SK-N-SH treated with all-trans-retinoic acid at 6 μM for 48 hours (cell line): ENCODE measurements around the gene CMIP.

ENCODE experiments used
- ATAC-seq: fragments of 200-7000 bp; cut with Tn5 transposase; 3 replicates; pipeline ENCODE4 v1.9.1; 2020; ENCODE audit warnings: mild to moderate bottlenecking, moderate library complexity
- ARNTL ChIP-seq: fragments of 450-650 bp; formaldehyde crosslinking; IDR thresholded peaks from 2 replicates; pipeline ENCODE4 v1.5.0; 2020; ENCODE audit warnings: low read depth, mild to moderate bottlenecking, moderate library complexity, borderline replicate concordance
- BACH2 ChIP-seq: fragments of 250-450 bp; sonication (Bioruptor Pico); IDR thresholded peaks from 2 replicates; pipeline ENCODE4 v1.9.0; 2021; ENCODE audit warnings: mild to moderate bottlenecking, borderline replicate concordance
- CSDC2 ChIP-seq: fragments of 250-450 bp; sonication (Bioruptor Pico); IDR thresholded peaks from 2 replicates; pipeline ENCODE4 v1.5.0; 2020; ENCODE audit warnings: mild to moderate bottlenecking, moderate library complexity
- ESRRG ChIP-seq: fragments of 250-450 bp; sonication (Bioruptor Pico); IDR thresholded peaks from 2 replicates; pipeline ENCODE4 v1.6.1; 2021; ENCODE audit warnings: mild to moderate bottlenecking
- GLIS3 ChIP-seq: fragments of 250-450 bp; sonication (Bioruptor Pico); IDR thresholded peaks from 2 replicates; pipeline ENCODE4 v1.5.0; 2020; ENCODE audit warnings: mild to moderate bottlenecking, moderate library complexity
- OSR1 ChIP-seq: fragments of 250-450 bp; sonication (Bioruptor Pico); IDR thresholded peaks from 2 replicates; pipeline ENCODE4 v1.8.0; 2022; ENCODE audit warnings: moderate library complexity, mild to moderate bottlenecking, inconsistent platforms
- PPARA ChIP-seq: fragments of 250-450 bp; sonication (Bioruptor Pico); IDR thresholded peaks from 2 replicates; pipeline ENCODE4 v1.5.0; 2020; ENCODE audit warnings: mild to moderate bottlenecking, borderline replicate concordance
- RARB ChIP-seq: fragments of 250-450 bp; sonication (Bioruptor Pico); IDR thresholded peaks from 2 replicates; pipeline ENCODE4 v1.8.0; 2021; ENCODE audit warnings: mild to moderate bottlenecking, moderate library complexity
- TCF4 ChIP-seq: fragments of 250-450 bp; sonication (Bioruptor Pico); IDR thresholded peaks from 2 replicates; pipeline ENCODE4 v1.8.0; 2021; ENCODE audit warnings: mild to moderate bottlenecking, moderate library complexity, borderline replicate concordance
- TOX ChIP-seq: fragments of 250-450 bp; sonication (Bioruptor Pico); IDR thresholded peaks from 2 replicates; pipeline ENCODE4 v1.8.0; 2021; ENCODE audit warnings: mild to moderate bottlenecking, moderate library complexity, borderline replicate concordance
- ZC3H10 ChIP-seq: fragments of 250-450 bp; sonication (Bioruptor Pico); IDR thresholded peaks from 2 replicates; pipeline ENCODE4 v1.5.1; 2021; ENCODE audit warnings: mild to moderate bottlenecking, moderate library complexity
- ZFP3 ChIP-seq: fragments of 250-450 bp; sonication (Bioruptor Pico); IDR thresholded peaks from 2 replicates; pipeline ENCODE4 v1.5.0; 2020; ENCODE audit warnings: mild to moderate bottlenecking, moderate library complexity
- ZFP30 ChIP-seq: fragments of 450-650 bp; formaldehyde crosslinking; IDR thresholded peaks from 2 replicates; pipeline ENCODE4 v1.5.0; 2022; ENCODE audit warnings: mild to moderate bottlenecking, moderate library complexity
- ZNF565 ChIP-seq: fragments of 450-650 bp; formaldehyde crosslinking; conservative IDR thresholded peaks from 2 replicates; pipeline ENCODE4 v1.5.0; 2020; ENCODE audit warnings: low read depth, mild to moderate bottlenecking, moderate library complexity
- ZNF70 ChIP-seq: fragments of 450-650 bp; formaldehyde crosslinking; IDR thresholded peaks from 2 replicates; pipeline ENCODE4 v1.5.0; 2020; ENCODE audit warnings: mild to moderate bottlenecking, moderate library complexity
- ZNF8 ChIP-seq: fragments of 450-650 bp; formaldehyde crosslinking; IDR thresholded peaks from 2 replicates; pipeline ENCODE4 v1.5.0; 2020; ENCODE audit warnings: mild to moderate bottlenecking, moderate library complexity
- TF ChIP-seq, protein P1 (sequence below): fragments of 250-450 bp; sonication (Bioruptor Pico); IDR thresholded peaks from 2 replicates; pipeline ENCODE4 v1.5.0; 2020; ENCODE audit warnings: mild to moderate bottlenecking, moderate library complexity
- TF ChIP-seq, protein P2 (sequence below): fragments of 250-450 bp; sonication (Bioruptor Pico); IDR thresholded peaks from 2 replicates; pipeline ENCODE4 v1.8.0; 2021; ENCODE audit warnings: low read depth, mild to moderate bottlenecking, moderate library complexity, borderline replicate concordance
- TF ChIP-seq, protein P3 (sequence below): fragments of 250-450 bp; sonication (Bioruptor Pico); IDR thresholded peaks from 2 replicates; pipeline ENCODE4 v1.8.0; 2020; ENCODE audit warnings: mild to moderate bottlenecking, moderate library complexity, borderline replicate concordance
- TF ChIP-seq, protein P4 (sequence below): fragments of 250-450 bp; sonication (Bioruptor Pico); IDR thresholded peaks from 2 replicates; pipeline ENCODE4 v1.5.1; 2021; ENCODE audit warnings: mild to moderate bottlenecking, moderate library complexity
- TF ChIP-seq, protein P5 (sequence below): fragments of 250-450 bp; sonication (Bioruptor Pico); IDR thresholded peaks from 2 replicates; pipeline ENCODE4 v1.5.1; 2020; ENCODE audit warnings: low read depth, mild to moderate bottlenecking, moderate library complexity

CMIP gene

DNA sequence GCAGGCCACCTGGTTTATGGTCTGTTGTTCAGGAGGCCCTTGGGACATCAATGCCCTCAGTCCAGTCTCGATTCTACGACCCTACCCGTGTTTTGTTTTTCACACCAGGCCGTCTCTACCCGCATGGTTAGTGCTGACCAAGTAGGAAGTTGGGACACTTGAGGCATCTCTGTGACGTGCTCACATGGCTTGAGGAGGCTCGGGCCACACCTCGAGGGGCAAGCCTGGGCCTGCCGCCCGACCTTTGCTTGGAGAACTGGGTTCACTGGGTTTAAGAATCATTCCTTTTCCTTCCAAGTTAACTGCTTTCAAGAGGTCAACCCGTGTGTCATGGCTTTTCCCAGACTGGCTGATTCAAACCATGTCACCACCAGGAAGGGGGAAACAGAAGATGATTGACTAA, 86.8 kb downstream of the CMIP start:
- TF ChIP-seq ZFP3 (CRISPR knock-in tag), result no peak
- TF ChIP-seq, protein P1, sequence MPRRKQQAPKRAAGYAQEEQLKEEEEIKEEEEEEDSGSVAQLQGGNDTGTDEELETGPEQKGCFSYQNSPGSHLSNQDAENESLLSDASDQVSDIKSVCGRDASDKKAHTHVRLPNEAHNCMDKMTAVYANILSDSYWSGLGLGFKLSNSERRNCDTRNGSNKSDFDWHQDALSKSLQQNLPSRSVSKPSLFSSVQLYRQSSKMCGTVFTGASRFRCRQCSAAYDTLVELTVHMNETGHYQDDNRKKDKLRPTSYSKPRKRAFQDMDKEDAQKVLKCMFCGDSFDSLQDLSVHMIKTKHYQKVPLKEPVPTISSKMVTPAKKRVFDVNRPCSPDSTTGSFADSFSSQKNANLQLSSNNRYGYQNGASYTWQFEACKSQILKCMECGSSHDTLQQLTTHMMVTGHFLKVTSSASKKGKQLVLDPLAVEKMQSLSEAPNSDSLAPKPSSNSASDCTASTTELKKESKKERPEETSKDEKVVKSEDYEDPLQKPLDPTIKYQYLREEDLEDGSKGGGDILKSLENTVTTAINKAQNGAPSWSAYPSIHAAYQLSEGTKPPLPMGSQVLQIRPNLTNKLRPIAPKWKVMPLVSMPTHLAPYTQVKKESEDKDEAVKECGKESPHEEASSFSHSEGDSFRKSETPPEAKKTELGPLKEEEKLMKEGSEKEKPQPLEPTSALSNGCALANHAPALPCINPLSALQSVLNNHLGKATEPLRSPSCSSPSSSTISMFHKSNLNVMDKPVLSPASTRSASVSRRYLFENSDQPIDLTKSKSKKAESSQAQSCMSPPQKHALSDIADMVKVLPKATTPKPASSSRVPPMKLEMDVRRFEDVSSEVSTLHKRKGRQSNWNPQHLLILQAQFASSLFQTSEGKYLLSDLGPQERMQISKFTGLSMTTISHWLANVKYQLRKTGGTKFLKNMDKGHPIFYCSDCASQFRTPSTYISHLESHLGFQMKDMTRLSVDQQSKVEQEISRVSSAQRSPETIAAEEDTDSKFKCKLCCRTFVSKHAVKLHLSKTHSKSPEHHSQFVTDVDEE (CRISPR knock-in tag), result no peak
- no peak for TF ChIP-seq ZFP30 (CRISPR knock-in tag)
- TF ChIP-seq ZC3H10 (CRISPR knock-in tag), result no peak
- TF ChIP-seq, protein P2, sequence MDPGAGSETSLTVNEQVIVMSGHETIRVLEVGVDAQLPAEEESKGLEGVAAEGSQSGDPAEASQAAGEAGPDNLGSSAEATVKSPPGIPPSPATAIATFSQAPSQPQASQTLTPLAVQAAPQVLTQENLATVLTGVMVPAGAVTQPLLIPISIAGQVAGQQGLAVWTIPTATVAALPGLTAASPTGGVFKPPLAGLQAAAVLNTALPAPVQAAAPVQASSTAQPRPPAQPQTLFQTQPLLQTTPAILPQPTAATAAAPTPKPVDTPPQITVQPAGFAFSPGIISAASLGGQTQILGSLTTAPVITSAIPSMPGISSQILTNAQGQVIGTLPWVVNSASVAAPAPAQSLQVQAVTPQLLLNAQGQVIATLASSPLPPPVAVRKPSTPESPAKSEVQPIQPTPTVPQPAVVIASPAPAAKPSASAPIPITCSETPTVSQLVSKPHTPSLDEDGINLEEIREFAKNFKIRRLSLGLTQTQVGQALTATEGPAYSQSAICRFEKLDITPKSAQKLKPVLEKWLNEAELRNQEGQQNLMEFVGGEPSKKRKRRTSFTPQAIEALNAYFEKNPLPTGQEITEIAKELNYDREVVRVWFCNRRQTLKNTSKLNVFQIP (CRISPR knock-in tag), result no peak
- no peak for TF ChIP-seq TCF4 (CRISPR knock-in tag)
- TF ChIP-seq, protein P3, sequence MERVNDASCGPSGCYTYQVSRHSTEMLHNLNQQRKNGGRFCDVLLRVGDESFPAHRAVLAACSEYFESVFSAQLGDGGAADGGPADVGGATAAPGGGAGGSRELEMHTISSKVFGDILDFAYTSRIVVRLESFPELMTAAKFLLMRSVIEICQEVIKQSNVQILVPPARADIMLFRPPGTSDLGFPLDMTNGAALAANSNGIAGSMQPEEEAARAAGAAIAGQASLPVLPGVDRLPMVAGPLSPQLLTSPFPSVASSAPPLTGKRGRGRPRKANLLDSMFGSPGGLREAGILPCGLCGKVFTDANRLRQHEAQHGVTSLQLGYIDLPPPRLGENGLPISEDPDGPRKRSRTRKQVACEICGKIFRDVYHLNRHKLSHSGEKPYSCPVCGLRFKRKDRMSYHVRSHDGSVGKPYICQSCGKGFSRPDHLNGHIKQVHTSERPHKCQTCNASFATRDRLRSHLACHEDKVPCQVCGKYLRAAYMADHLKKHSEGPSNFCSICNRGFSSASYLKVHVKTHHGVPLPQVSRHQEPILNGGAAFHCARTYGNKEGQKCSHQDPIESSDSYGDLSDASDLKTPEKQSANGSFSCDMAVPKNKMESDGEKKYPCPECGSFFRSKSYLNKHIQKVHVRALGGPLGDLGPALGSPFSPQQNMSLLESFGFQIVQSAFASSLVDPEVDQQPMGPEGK (CRISPR knock-in tag), result no peak
- TF ChIP-seq OSR1, result no peak
- no peak for TF ChIP-seq RARB (CRISPR knock-in tag)
- no peak for TF ChIP-seq ZNF565 (CRISPR knock-in tag)
- no peak for TF ChIP-seq ZNF70
- no peak for TF ChIP-seq GLIS3 (CRISPR knock-in tag)
- TF ChIP-seq, protein P4, sequence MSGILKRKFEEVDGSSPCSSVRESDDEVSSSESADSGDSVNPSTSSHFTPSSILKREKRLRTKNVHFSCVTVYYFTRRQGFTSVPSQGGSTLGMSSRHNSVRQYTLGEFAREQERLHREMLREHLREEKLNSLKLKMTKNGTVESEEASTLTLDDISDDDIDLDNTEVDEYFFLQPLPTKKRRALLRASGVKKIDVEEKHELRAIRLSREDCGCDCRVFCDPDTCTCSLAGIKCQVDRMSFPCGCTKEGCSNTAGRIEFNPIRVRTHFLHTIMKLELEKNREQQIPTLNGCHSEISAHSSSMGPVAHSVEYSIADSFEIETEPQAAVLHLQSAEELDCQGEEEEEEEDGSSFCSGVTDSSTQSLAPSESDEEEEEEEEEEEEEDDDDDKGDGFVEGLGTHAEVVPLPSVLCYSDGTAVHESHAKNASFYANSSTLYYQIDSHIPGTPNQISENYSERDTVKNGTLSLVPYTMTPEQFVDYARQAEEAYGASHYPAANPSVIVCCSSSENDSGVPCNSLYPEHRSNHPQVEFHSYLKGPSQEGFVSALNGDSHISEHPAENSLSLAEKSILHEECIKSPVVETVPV, result no peak
- TF ChIP-seq, protein P5, sequence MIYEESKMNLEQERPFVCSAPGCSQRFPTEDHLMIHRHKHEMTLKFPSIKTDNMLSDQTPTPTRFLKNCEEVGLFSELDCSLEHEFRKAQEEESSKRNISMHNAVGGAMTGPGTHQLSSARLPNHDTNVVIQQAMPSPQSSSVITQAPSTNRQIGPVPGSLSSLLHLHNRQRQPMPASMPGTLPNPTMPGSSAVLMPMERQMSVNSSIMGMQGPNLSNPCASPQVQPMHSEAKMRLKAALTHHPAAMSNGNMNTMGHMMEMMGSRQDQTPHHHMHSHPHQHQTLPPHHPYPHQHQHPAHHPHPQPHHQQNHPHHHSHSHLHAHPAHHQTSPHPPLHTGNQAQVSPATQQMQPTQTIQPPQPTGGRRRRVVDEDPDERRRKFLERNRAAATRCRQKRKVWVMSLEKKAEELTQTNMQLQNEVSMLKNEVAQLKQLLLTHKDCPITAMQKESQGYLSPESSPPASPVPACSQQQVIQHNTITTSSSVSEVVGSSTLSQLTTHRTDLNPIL (CRISPR knock-in tag), result no peak
- TF ChIP-seq ARNTL (CRISPR knock-in tag), result no peak
- TF ChIP-seq BACH2 (CRISPR knock-in tag), result no peak
- TF ChIP-seq TOX (CRISPR knock-in tag), result no peak
- no peak for TF ChIP-seq ZNF8
- TF ChIP-seq PPARA (CRISPR knock-in tag), result no peak
- no peak for TF ChIP-seq ESRRG (CRISPR knock-in tag)
- no peak for ATAC-seq

DNA sequence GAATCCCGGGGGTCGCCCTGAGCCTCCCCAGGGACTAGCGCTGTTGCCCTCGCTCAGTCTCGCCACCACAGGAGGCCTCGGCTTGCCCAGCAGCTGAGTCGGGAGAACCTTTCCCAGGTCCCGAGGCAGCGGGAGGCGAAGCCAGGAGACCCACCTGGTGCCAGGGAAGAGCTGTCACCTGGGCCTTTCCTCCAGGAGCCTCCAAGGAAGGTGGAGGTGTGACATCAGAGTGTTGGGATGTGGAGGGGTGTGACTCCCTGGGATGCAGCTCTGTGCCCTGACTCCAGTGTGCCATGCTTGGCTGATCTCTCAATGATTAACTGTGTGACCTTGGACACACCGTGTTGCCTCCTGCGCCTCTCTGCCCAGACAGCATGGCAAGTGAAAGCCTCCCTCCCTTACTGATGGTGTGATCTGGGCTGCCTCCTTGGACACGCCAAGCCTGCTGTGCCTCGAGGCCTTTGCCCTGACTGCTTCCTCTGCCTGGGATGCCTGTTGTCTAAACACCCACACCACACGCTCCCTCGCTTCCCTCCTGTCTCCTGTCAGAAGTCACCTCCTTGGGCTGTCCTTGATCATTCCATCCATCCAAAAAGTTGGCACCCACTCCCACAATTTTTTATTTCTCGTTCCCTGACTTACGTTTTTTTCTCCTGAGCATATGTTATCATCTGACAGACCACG, 88.0 kb downstream of the CMIP start:
- TF ChIP-seq ZNF70 (peak; percentile 95), GLIS3 (CRISPR knock-in tag) (no peak)
- ATAC-seq, result no peak; the same call in 2 of the 3 replicates

DNA sequence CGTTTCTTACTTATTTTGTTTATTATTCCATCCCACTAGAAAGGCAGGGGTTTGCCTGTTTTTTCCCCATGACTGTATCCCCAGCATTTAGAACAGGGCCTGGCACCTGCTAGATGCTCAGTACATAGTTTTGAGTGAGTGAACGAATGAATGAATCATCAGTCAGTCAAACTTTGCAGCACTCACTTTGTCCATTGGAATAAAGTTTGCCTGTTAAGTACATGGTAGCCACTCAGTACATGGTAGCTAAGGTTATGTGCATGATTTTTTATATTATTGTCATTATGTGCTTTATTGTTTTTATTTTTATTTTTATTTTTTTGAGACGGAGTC, 88.5 kb downstream of the CMIP start:
- ATAC-seq, result no peak
- no peak for TF ChIP-seq ZFP30 (CRISPR knock-in tag)
- no peak for TF ChIP-seq TCF4 (CRISPR knock-in tag)
- no peak for TF ChIP-seq ZC3H10 (CRISPR knock-in tag)
- TF ChIP-seq, protein P5 (CRISPR knock-in tag), result no peak
- TF ChIP-seq ZNF8, result no peak
- TF ChIP-seq ZNF70, result no peak
- no peak for TF ChIP-seq RARB (CRISPR knock-in tag)
- no peak for TF ChIP-seq GLIS3 (CRISPR knock-in tag)
- no peak for TF ChIP-seq ARNTL (CRISPR knock-in tag)
- no peak for TF ChIP-seq ESRRG (CRISPR knock-in tag)
- TF ChIP-seq CSDC2, result no peak
- TF ChIP-seq, protein P3 (CRISPR knock-in tag), result no peak
- TF ChIP-seq, protein P1 (CRISPR knock-in tag), result no peak
- no peak for TF ChIP-seq BACH2 (CRISPR knock-in tag)
